K562 (cell line): Measurements from ENCODE around the gene RBM3. TPM values are rescaled to one million over a fixed set of nuclear protein-coding genes. Genes with fewer than 3 reads are reported as not detected.

Source experiments
- CHD7 ChIP-seq: fragments of 200-600 bp; sonication (generic); IDR thresholded peaks from one replicate; pipeline ENCODE4 v1.6.1; 2012; ENCODE audit warnings: mild to moderate bottlenecking, low read depth, low read length, inconsistent platforms
- CREB1 ChIP-seq, 2 experiments: sonication (generic) in 1 of 2; formaldehyde crosslinking in 1 of 2; IDR thresholded peaks; 2 replicates each; pipeline versions ENCODE4 v1.6.1 to v1.8.0; 2012 to 2022; ENCODE audit warnings: inconsistent platforms in 1 of 2, mild to moderate bottlenecking in 1 of 2, missing genetic modification reagents in 1 of 2, moderate library complexity in 1 of 2
- NCOA1 ChIP-seq: fragments of 450-650 bp; IDR thresholded peaks from 2 replicates; pipeline ENCODE4 v1.6.1; 2016; ENCODE audit warnings: low read depth
- SRF ChIP-seq, 2 experiments: fragments of 250-450, 450-650 bp in 1 of 2; sonication (Bioruptor Pico) in 1 of 2; sonication (generic) in 1 of 2; formaldehyde crosslinking; IDR thresholded peaks; 2 replicates each; pipeline versions ENCODE4 v1.5.0 to v1.5.1; 2020 to 2022; ENCODE audit warnings: mild to moderate bottlenecking in 1 of 2, missing genetic modification reagents in 1 of 2
- TARDBP ChIP-seq: fragments of 450-650 bp; IDR thresholded peaks from 2 replicates; pipeline ENCODE4 v1.6.1; 2016
- polyA plus RNA-seq, 8 experiments: library from polyadenylated mRNA; depleted of rRNA in 4 of 8; stranded (reverse) in 5 of 8; unstranded in 3 of 8; fragments of >200 nt; fragmentation: Nextera tagmentation in 2 of 8; fragmentation: Illumina TruSeq in 1 of 8; extraction: Ambion mirVana in 2 of 8; extraction: Trizol in 1 of 8; gene quantifications; 2 replicates each; pipeline versions ENCODE4 v1.2.1 to v1.2.3, GENCODE V29; 2011 to 2014; ENCODE audit warnings: inconsistent platforms in 1 of 8, missing spikeins in 1 of 8
- total RNA-seq, 7 experiments: library from RNA; depleted of rRNA in 6 of 7; stranded (reverse); fragments of >200 nt in 6 of 7; fragmentation: Illumina TruSeq in 2 of 7; extraction: Trizol in 2 of 7; gene quantifications; 2 replicates each; pipeline versions ENCODE4 v1.2.1 to v1.2.3, GENCODE V29; 2011 to 2021; ENCODE audit warnings: low replicate concordance in 1 of 7

RBM3 gene
- total and polyA plus RNA-seq, 9 of the 15 experiments (the other 6 are each of a cell fraction or from before 2014, with no cell fraction given): 70.3 to 272 (median 209) TPM

- TF ChIP-seq CHD7 (no peak), CREB1 (IDR thresholded peaks at IDR 0.05) (peak; percentile 89), CREB1 (CRISPR knock-in tag; IDR thresholded peaks at IDR 0.05) (peak; percentile 84), SRF (CRISPR knock-in tag; IDR thresholded peaks at IDR 0.05) (peak in 1 of 2 experiments; percentile 71; a peak in 1 of 4 replicates), NCOA1 (peak; percentile 96), TARDBP (peak; percentile 92; the same call in 1 of the 2 replicates)
- TF ChIP-seq, all 486 proteins: peak for 59
Measured at GRCh38 chrX:48573690-48574269, 504 bp upstream of the RBM3 start (continued).
